KMS-11 (cell line): Measurements from ENCODE around the gene MGAT4B.

Experiments
- H2AFZ ChIP-seq: fragments of 200-600 bp; sonication (generic); 2 replicates; pipeline ENCODE4 v1.6.1; 2016; ENCODE audit warnings: antibody characterized with exemption, mixed run types, low read depth
- H3K27ac ChIP-seq: fragments of 200-600 bp; sonication (generic); 2 replicates; pipeline ENCODE4 v1.6.1; 2016; ENCODE audit warnings: mild to moderate bottlenecking, mixed run types
- H3K27me3 ChIP-seq: fragments of 200-600 bp; sonication (generic); 2 replicates; pipeline ENCODE4 v1.6.1; 2017; ENCODE audit warnings: mild to moderate bottlenecking, low read depth, mixed run types, moderate library complexity; ENCODE audit not compliant: insufficient read depth
- H3K36me3 ChIP-seq: fragments of 200-600 bp; sonication (generic); 2 replicates; pipeline ENCODE4 v1.6.1; 2017; ENCODE audit warnings: mild to moderate bottlenecking, mixed run types; ENCODE audit not compliant: insufficient read depth
- H3K4me1 ChIP-seq: fragments of 200-600 bp; sonication (generic); 2 replicates; pipeline ENCODE4 v1.6.1; 2016; ENCODE audit warnings: mild to moderate bottlenecking, low read depth, mixed run types; ENCODE audit not compliant: poor library complexity, severe bottlenecking
- H3K4me2 ChIP-seq: fragments of 200-600 bp; sonication (generic); 2 replicates; pipeline ENCODE4 v1.7.0; 2016; ENCODE audit warnings: mild to moderate bottlenecking, mixed run types
- H3K4me3 ChIP-seq: fragments of 200-600 bp; sonication (generic); IDR thresholded peaks from 2 replicates; pipeline ENCODE4 v1.6.1; 2017; ENCODE audit warnings: low read depth, low read length, mixed read lengths; ENCODE audit not compliant: insufficient read depth
- H3K79me2 ChIP-seq: fragments of 200-600 bp; sonication (generic); 2 replicates; pipeline ENCODE4 v1.6.1; 2016; ENCODE audit warnings: low read depth, mixed run types; ENCODE audit not compliant: insufficient read depth
- H3K9ac ChIP-seq: fragments of 200-600 bp; sonication (generic); 2 replicates; pipeline ENCODE4 v1.6.1; 2016; ENCODE audit warnings: mild to moderate bottlenecking, mixed run types
- H4K20me1 ChIP-seq: fragments of 200-600 bp; sonication (generic); 2 replicates; pipeline ENCODE4 v1.6.1; 2016; ENCODE audit warnings: mild to moderate bottlenecking, mixed run types; ENCODE audit not compliant: insufficient read depth
- CTCF ChIP-seq: fragments of 200-600 bp; sonication (generic); conservative IDR thresholded peaks from 2 replicates; pipeline ENCODE4 v1.6.1; 2017; ENCODE audit warnings: low read depth, mild to moderate bottlenecking, antibody characterized with exemption, low read length, moderate library complexity, mixed read lengths

The MGAT4B gene

GRCh38 chr5:179753971-179754370, 52.7 kb downstream of the MGAT4B start:
- no peaks in the 10 kb centered on the region for H3K27me3 ChIP-seq
- no peak for TF ChIP-seq CTCF
- H3K4me3 ChIP-seq = no peak overlapping the region
- H3K36me3 ChIP-seq = no peaks in the 10 kb centered on the region
- no peak overlapping the region for H3K4me2 ChIP-seq
- no peak overlapping the region for H3K9ac ChIP-seq
- peaks cover 29% of the 10 kb centered on the region; the same call in 1 of the 2 replicates for H3K79me2 ChIP-seq
- H2AFZ ChIP-seq = no peak overlapping the region
- H3K27ac ChIP-seq = no peak overlapping the region
- peaks cover under 1% of the 10 kb centered on the region for H3K4me1 ChIP-seq
- no peaks in the 10 kb centered on the region for H4K20me1 ChIP-seq

GRCh38 chr5:179749857-179750508, 56.7 kb downstream of the MGAT4B start:
- H3K4me3 ChIP-seq = no peak overlapping the region
- peaks cover 25% of the 10 kb centered on the region for H3K79me2 ChIP-seq
- H4K20me1 ChIP-seq = no peaks in the 10 kb centered on the region
- no peak overlapping the region for H3K4me2 ChIP-seq
- no peak for TF ChIP-seq CTCF
- no peaks in the 10 kb centered on the region for H3K36me3 ChIP-seq
- no peaks in the 10 kb centered on the region for H3K27me3 ChIP-seq
- H2AFZ ChIP-seq = no peak overlapping the region
- H3K4me1 ChIP-seq = no peaks in the 10 kb centered on the region
- no peak overlapping the region for H3K9ac ChIP-seq
- no peak overlapping the region for H3K27ac ChIP-seq

GRCh38 chr5:179747811-179748210, 58.9 kb downstream of the MGAT4B start:
- no peak overlapping the region for H3K27ac ChIP-seq
- no peaks in the 10 kb centered on the region for H4K20me1 ChIP-seq
- peaks cover 22% of the 10 kb centered on the region for H3K79me2 ChIP-seq
- H3K27me3 ChIP-seq = no peaks in the 10 kb centered on the region
- no peaks in the 10 kb centered on the region for H3K36me3 ChIP-seq
- H3K4me1 ChIP-seq = no peaks in the 10 kb centered on the region
- H3K9ac ChIP-seq = no peak overlapping the region
- H2AFZ ChIP-seq = no peak overlapping the region
- H3K4me2 ChIP-seq = no peak overlapping the region
- TF ChIP-seq CTCF = no peak
- H3K4me3 ChIP-seq = no peak overlapping the region
